Calu3 (cell line): ENCODE results near the gene KDM1A. TPM values are rescaled to one million over a fixed set of nuclear protein-coding genes. Genes with fewer than 3 reads are reported as not detected.

Source experiments
- BruUV-seq: library from RNA; stranded (reverse); fragments of 400-500 nt; replicated peaks from 2 replicates; lab custom pipeline; 2021; lab: Mats Ljungman, UMichigan
- CTCF ChIA-PET: fragments of 300-600 bp; sonication (Branson Sonifier 250); formaldehyde crosslinking; loops from one replicate; lab custom pipeline; 2022; ENCODE audit warnings: antibody characterized with exemption; lab: Charles Lee
- DNase-seq: peaks from one replicate; pipeline ENCODE4 v3.0.0; 2022
- H3K27ac Mint-ChIP-seq: one replicate; pipeline ENCODE4 v1.8.0; 2022; ENCODE audit warnings: mixed read lengths; ENCODE audit not compliant: unreplicated experiment
- H3K27me3 Mint-ChIP-seq: one replicate; pipeline ENCODE4 v1.8.0; 2022; ENCODE audit warnings: mixed read lengths; ENCODE audit not compliant: unreplicated experiment
- H3K36me3 Mint-ChIP-seq: one replicate; pipeline ENCODE4 v1.8.0; 2022; ENCODE audit warnings: mild to moderate bottlenecking, moderate library complexity, mixed read lengths; ENCODE audit not compliant: insufficient read depth, unreplicated experiment
- H3K4me1 Mint-ChIP-seq: one replicate; pipeline ENCODE4 v1.8.0; 2022; ENCODE audit warnings: mild to moderate bottlenecking, low read depth, mixed read lengths; ENCODE audit not compliant: unreplicated experiment
- H3K4me3 Mint-ChIP-seq: one replicate; pipeline ENCODE4 v1.8.0; 2022; ENCODE audit warnings: mild to moderate bottlenecking, low read depth, moderate library complexity, mixed read lengths; ENCODE audit not compliant: unreplicated experiment
- H3K9me3 Mint-ChIP-seq: one replicate; pipeline ENCODE4 v1.8.0; 2022; ENCODE audit warnings: low read depth, mixed read lengths; ENCODE audit not compliant: unreplicated experiment
- CTCF ChIP-seq: fragments of 200-600 bp; IDR thresholded peaks from one replicate; pipeline ENCODE4 v1.8.0; 2022; ENCODE audit warnings: antibody characterized with exemption; ENCODE audit not compliant: unreplicated experiment
- intact Hi-C: fragments of 100-400 bp; cut with micrococcal nuclease; formaldehyde crosslinking; loops from one replicate; pipeline ENCODE4 v1.10.0; 2022; ENCODE audit not compliant: unreplicated experiment
- total RNA-seq: library from RNA; stranded (reverse); gene quantifications from 2 replicates; pipeline ENCODE4 v1.2.3, GENCODE V29; 2022

The KDM1A gene
- total RNA-seq, 1 experiment from 2014 or later = 67.8 TPM

GRCh38 chr1:23040509-23040908, 21.2 kb downstream of the KDM1A start:
- Mint-ChIP-seq H3K27me3 (no peaks in the 10 kb centered on the region), H3K9me3 (no peaks in the 10 kb centered on the region), H3K4me1 (peaks cover 6% of the 10 kb centered on the region), H3K36me3 (no peaks in the 10 kb centered on the region), H3K27ac (no peak overlapping the region), H3K4me3 (no peak overlapping the region)
- TF ChIP-seq CTCF = no peak
- no peak for DNase-seq
- no TSS peak for BruUV-seq
- intact Hi-C loops = no loop called here
- CTCF ChIA-PET = no interaction called here

- H3K9me3 Mint-ChIP-seq = no peaks in the 10 kb centered on the region
- no peak overlapping the region for H3K27ac Mint-ChIP-seq
- CTCF ChIA-PET = interaction anchor here (0.6 kb wide), 1 partner anchor 731 kb away, joined by 7 read pairs; no protein-coding TSS in a partner anchor
- no peaks in the 10 kb centered on the region for H3K27me3 Mint-ChIP-seq
- peaks cover 5% of the 10 kb centered on the region for H3K4me1 Mint-ChIP-seq
- H3K36me3 Mint-ChIP-seq = no peaks in the 10 kb centered on the region
- no TSS peak for BruUV-seq
- DNase-seq = no peak
- no peak overlapping the region for H3K4me3 Mint-ChIP-seq
- no peak for TF ChIP-seq CTCF
- intact Hi-C loops = no loop called here
Observed at GRCh38 chr1:23044035-23044434, 24.8 kb downstream of the KDM1A start.

GRCh38 chr1:23050201-23050600, 30.9 kb downstream of the KDM1A start:
- H3K36me3 Mint-ChIP-seq = peaks cover 4% of the 10 kb centered on the region
- no peaks in the 10 kb centered on the region for H3K9me3 Mint-ChIP-seq
- H3K4me3 Mint-ChIP-seq = no peak overlapping the region
- intact Hi-C loops = no loop called here
- no peaks in the 10 kb centered on the region for H3K27me3 Mint-ChIP-seq
- TF ChIP-seq CTCF = no peak
- BruUV-seq = no TSS peak
- H3K27ac Mint-ChIP-seq = no peak overlapping the region
- CTCF ChIA-PET = no interaction called here
- no peaks in the 10 kb centered on the region for H3K4me1 Mint-ChIP-seq
- no peak for DNase-seq

- H3K9me3 Mint-ChIP-seq = no peaks in the 10 kb centered on the region
- intact Hi-C loops = no loop called here
- no TSS peak for BruUV-seq
- H3K4me1 Mint-ChIP-seq = no peaks in the 10 kb centered on the region
- H3K36me3 Mint-ChIP-seq = peaks cover 4% of the 10 kb centered on the region
- CTCF ChIA-PET = no interaction called here
- no peak for TF ChIP-seq CTCF
- no peak overlapping the region for H3K27ac Mint-ChIP-seq
- H3K27me3 Mint-ChIP-seq = no peaks in the 10 kb centered on the region
- no peak for DNase-seq
- H3K4me3 Mint-ChIP-seq = no peak overlapping the region
Observed at GRCh38 chr1:23051290-23051909, 32.1 kb downstream of the KDM1A start.
